ENCODE data around the gene SPRED3.

The SPRED3 gene

GRCh38 chr19:38374332-38375097, 14.0 kb upstream of the SPRED3 start, which contains the start of gene PSMD8:
Gene PSMD8, plus strand, starts transcription at chr19:38374571. Its CDS starts 31 bp downstream, at chr19:38374602.
- peaks cover 28% of the 10 kb centered on the region for H4K20me1 ChIP-seq (ENCODE audit: insufficient read depth, low read length)
- peak within 1 kb of the TSS; percentile 91 to 94 for H3K4me3 ChIP-seq (ENCODE audit: low read depth in 1 of 2, low read length in 2 of 2)
- peak within 1 kb of the TSS; percentile 91 for H3K9ac ChIP-seq (ENCODE audit: low read depth, low read length)
- H3K36me3 ChIP-seq (ENCODE audit: insufficient read depth, low read length), result peaks cover 38% of the 10 kb centered on the region
- peaks cover 26% of the 10 kb centered on the region for H3K4me1 ChIP-seq (ENCODE audit: insufficient read depth, low read length)
- ATAC-seq (ENCODE audit: insufficient read depth, low read depth), result peak; percentile 93
- peak; percentile 99 for DNase-seq
- peak within 1 kb of the TSS; percentile 95 for H2AFZ ChIP-seq (ENCODE audit: low read depth, low read length)
- TF ChIP-seq, protein P1, sequence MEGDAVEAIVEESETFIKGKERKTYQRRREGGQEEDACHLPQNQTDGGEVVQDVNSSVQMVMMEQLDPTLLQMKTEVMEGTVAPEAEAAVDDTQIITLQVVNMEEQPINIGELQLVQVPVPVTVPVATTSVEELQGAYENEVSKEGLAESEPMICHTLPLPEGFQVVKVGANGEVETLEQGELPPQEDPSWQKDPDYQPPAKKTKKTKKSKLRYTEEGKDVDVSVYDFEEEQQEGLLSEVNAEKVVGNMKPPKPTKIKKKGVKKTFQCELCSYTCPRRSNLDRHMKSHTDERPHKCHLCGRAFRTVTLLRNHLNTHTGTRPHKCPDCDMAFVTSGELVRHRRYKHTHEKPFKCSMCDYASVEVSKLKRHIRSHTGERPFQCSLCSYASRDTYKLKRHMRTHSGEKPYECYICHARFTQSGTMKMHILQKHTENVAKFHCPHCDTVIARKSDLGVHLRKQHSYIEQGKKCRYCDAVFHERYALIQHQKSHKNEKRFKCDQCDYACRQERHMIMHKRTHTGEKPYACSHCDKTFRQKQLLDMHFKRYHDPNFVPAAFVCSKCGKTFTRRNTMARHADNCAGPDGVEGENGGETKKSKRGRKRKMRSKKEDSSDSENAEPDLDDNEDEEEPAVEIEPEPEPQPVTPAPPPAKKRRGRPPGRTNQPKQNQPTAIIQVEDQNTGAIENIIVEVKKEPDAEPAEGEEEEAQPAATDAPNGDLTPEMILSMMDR (IDR thresholded peaks at IDR 0.05; ENCODE audit: borderline replicate concordance, extremely low read depth, low read length, poor library complexity, severe bottlenecking), result peak; percentile 45
- no peak for TF ChIP-seq EZH2 (IDR thresholded peaks at IDR 0.05; ENCODE audit: borderline replicate concordance, low read depth, low read length, severe bottlenecking)
- no peaks in the 10 kb centered on the region for H3K27me3 ChIP-seq (ENCODE audit: insufficient read depth, low read length, poor library complexity)
- peak within 1 kb of the TSS; percentile 93 for H3K4me2 ChIP-seq (ENCODE audit: insufficient read depth, low read length)
- H3K27ac ChIP-seq (ENCODE audit: low read length), result peak within 1 kb of the TSS; percentile 90
- H3K9me3 ChIP-seq (ENCODE audit: insufficient read depth, low read length, severe bottlenecking), result no peaks in the 10 kb centered on the region
- peaks cover 46% of the 10 kb centered on the region for H3K79me2 ChIP-seq (ENCODE audit: insufficient read depth, low read length)

DNA sequence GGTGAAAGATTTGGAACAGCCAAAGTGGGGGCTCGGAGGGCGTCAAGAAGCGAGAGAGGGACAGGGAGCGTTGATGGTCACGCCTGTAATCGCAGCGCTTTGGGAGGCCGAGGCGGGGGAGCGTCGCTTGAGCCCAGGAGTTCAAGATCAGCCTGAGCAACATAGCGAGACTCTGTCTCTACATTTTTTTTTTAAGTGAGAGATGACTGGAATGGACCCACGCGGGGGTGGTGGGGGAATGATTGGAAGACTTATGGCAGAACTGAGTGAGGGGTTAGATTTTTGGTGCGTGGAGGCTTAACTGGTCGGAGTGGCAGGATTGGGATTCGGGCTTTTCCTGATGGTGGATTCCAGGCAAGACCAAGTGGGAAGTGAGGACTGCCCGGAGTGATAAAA, 13.4 kb upstream of the SPRED3 start:
- Histone ChIP-seq H3K4me1 (ENCODE audit: insufficient read depth, low read length) (peaks cover 26% of the 10 kb centered on the region), H3K27me3 (ENCODE audit: insufficient read depth, low read length, poor library complexity) (no peaks in the 10 kb centered on the region), H3K36me3 (ENCODE audit: insufficient read depth, low read length) (peaks cover 42% of the 10 kb centered on the region), H3K27ac (ENCODE audit: low read length) (peak overlapping the region; percentile 90), H3K9ac (ENCODE audit: low read depth, low read length) (peak overlapping the region; percentile 91), H2AFZ (ENCODE audit: low read depth, low read length) (peak overlapping the region; percentile 89), H3K9me3 (ENCODE audit: insufficient read depth, low read length, severe bottlenecking) (no peaks in the 10 kb centered on the region), H3K79me2 (ENCODE audit: insufficient read depth, low read length) (peaks cover 48% of the 10 kb centered on the region), H3K4me2 (ENCODE audit: insufficient read depth, low read length) (peak overlapping the region; percentile 93), H4K20me1 (ENCODE audit: insufficient read depth, low read length) (peaks cover 29% of the 10 kb centered on the region), H3K4me3 (ENCODE audit: low read depth in 1 of 2, low read length in 2 of 2) (peak overlapping the region; percentile 91 to 94)
- ATAC-seq (ENCODE audit: insufficient read depth, low read depth) (no peak), DNase-seq (no peak)
- TF ChIP-seq, protein P1 (IDR thresholded peaks at IDR 0.05; ENCODE audit: borderline replicate concordance, extremely low read depth, low read length, poor library complexity, severe bottlenecking), result no peak
- no peak for TF ChIP-seq EZH2 (IDR thresholded peaks at IDR 0.05; ENCODE audit: borderline replicate concordance, low read depth, low read length, severe bottlenecking)

DNA sequence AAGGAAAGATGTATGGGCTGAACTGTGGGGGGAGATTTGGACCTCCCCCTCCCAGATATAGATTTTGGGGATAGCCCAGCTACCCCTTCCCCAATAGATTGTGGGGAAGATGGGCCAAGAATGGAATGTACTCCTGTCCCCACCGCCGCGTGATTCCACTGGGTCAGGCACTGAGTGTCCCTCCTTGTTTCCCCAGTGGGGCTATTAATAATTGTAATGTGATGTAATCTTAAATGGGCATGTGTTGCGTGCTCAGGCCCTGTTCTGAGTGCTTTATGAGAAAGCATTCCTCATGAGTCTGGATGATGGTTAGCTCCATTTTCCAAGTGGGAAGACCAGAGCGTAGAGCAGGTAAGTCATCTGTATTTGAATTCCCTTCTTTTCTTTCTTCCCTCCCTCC, 12.7 kb upstream of the SPRED3 start:
- DNase-seq, result no peak
- peaks cover 48% of the 10 kb centered on the region for H3K36me3 ChIP-seq (ENCODE audit: insufficient read depth, low read length)
- no peaks in the 10 kb centered on the region for H3K27me3 ChIP-seq (ENCODE audit: insufficient read depth, low read length, poor library complexity)
- H3K4me2 ChIP-seq (ENCODE audit: insufficient read depth, low read length), result peak overlapping the region; percentile 93
- TF ChIP-seq, protein P1 (IDR thresholded peaks at IDR 0.05; ENCODE audit: borderline replicate concordance, extremely low read depth, low read length, poor library complexity, severe bottlenecking), result no peak
- no peak for TF ChIP-seq EZH2 (IDR thresholded peaks at IDR 0.05; ENCODE audit: borderline replicate concordance, low read depth, low read length, severe bottlenecking)
- no peak for ATAC-seq (ENCODE audit: insufficient read depth, low read depth)
- peak overlapping the region; percentile 91 to 94 for H3K4me3 ChIP-seq (ENCODE audit: low read depth in 1 of 2, low read length in 2 of 2)
- peak overlapping the region; percentile 91 for H3K9ac ChIP-seq (ENCODE audit: low read depth, low read length)
- peaks cover 48% of the 10 kb centered on the region for H3K79me2 ChIP-seq (ENCODE audit: insufficient read depth, low read length)
- H3K27ac ChIP-seq (ENCODE audit: low read length), result peak overlapping the region; percentile 90
- H4K20me1 ChIP-seq (ENCODE audit: insufficient read depth, low read length), result peaks cover 33% of the 10 kb centered on the region
- peaks cover 26% of the 10 kb centered on the region for H3K4me1 ChIP-seq (ENCODE audit: insufficient read depth, low read length)
- no peaks in the 10 kb centered on the region for H3K9me3 ChIP-seq (ENCODE audit: insufficient read depth, low read length, severe bottlenecking)
- H2AFZ ChIP-seq (ENCODE audit: low read depth, low read length), result no peak overlapping the region

Data from DND-41 (cell line).